Measurements from ENCODE around the gene FANCC.

The FANCC gene

GRCh38 chr9:95155220-95155619, 162.3 kb downstream of the FANCC start:
- in situ Hi-C loops (cut with MboI; ENCODE audit: low sequenced_read_pairs): no loop called here

- in situ Hi-C loops (cut with MboI; ENCODE audit: low sequenced_read_pairs): no loop called here
These were observed 166.6 kb downstream of the FANCC start for GRCh38 chr9:95150903-95151302.

GRCh38 chr9:95148208-95148520, 169.3 kb downstream of the FANCC start:
- in situ Hi-C loops (cut with MboI; ENCODE audit: low sequenced_read_pairs): no loop called here

DNA sequence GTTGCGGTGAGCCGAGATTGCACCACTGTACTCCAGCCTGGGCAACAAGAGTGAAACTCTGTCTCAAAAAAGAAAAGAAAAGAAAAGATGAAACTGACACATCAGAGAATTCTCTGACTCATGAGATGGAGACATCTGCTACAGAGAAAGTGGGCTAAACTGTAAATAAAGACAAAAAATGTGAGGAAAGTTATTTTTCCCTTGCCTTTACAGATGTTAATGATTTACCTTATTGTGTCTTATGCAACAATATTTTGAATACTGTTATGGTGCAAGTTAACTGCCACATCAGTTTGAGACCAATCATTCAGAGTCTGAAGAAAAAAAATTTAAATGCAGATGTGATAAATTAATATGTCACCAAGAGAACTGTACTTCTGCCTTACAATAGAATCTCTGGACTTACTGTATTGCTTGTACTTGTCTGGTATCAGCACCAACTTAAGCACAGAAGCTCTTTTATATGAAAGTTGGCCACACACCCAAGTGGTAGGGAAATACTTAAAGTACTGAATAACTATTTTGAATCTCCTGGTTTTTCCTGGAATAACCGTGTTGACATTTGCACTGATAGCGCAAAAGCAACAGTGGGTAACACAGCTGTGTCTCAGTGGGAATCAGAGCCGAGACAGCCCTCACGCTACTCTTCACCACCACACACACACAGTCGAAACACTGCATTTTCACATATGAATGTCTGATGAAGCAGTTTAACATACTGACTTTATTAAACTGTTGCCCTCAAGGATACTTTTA, 169.9 kb downstream of the FANCC start:
- in situ Hi-C loops (cut with MboI; ENCODE audit: low sequenced_read_pairs): no loop called here

- in situ Hi-C loops (cut with MboI; ENCODE audit: low sequenced_read_pairs): no loop called here
These were observed 173.6 kb downstream of the FANCC start for GRCh38 chr9:95143591-95144561.

DNA sequence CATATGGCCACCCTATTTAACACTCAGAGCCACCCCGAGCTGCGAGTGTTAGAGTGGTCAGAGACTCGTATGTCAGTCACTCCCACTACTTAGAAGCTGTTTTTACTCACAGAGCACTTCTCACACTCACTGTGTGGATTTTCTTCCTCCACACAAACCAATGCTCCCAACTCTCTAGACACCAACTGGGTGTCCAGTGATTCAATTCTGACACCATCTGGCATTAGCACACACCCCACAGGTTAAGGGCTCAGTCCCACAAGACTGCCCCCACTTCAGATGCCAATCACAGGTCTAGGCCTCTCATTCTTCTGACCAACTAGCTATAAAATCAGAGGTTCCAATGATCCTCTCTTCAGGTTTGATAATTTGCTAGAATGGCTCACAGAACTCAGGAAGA, 174.8 kb downstream of the FANCC start:
- in situ Hi-C loops (cut with MboI; ENCODE audit: low sequenced_read_pairs): no loop called here

GRCh38 chr9:95142315-95142714, 175.2 kb downstream of the FANCC start:
- in situ Hi-C loops (cut with MboI; ENCODE audit: low sequenced_read_pairs): no loop called here

GRCh38 chr9:95140821-95141220, 176.7 kb downstream of the FANCC start:
- in situ Hi-C loops (cut with MboI; ENCODE audit: low sequenced_read_pairs): no loop called here

GRCh38 chr9:95139126-95139525, 178.4 kb downstream of the FANCC start:
- in situ Hi-C loops (cut with MboI; ENCODE audit: low sequenced_read_pairs): no loop called here

- in situ Hi-C loops (cut with MboI; ENCODE audit: low sequenced_read_pairs): no loop called here
These were observed 179.0 kb downstream of the FANCC start for GRCh38 chr9:95138474-95138873.

DNA sequence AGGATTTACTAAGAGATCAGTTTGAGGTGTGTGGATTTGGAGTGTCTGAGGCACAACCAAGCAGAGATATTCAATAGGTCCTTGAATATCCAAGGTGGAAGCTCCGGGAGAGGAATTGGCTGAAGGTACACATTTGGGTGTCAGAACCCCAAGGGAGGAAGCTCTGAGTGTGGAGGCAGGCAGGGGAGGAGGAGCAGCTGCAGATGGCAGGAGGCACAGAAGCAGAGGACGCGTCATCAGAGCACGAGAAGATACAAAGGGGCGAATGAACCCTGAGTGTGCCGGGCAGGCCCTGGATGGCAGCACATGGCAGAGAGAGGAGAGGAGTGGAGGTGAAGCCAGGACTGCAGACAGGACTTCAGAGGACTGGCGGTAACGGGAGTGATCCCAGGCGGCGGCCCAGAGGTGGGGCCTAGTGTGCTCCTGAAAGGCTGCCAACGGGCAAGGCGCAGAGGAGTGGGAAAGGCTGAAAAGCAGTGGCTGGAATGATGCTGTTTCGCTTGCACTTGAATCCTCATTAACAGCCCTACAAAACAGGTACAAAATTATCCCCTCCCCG, 179.8 kb downstream of the FANCC start:
- in situ Hi-C loops (cut with MboI; ENCODE audit: low sequenced_read_pairs): no loop called here

GRCh38 chr9:95135756-95136155, 181.8 kb downstream of the FANCC start:
- in situ Hi-C loops (cut with MboI; ENCODE audit: low sequenced_read_pairs): no loop called here

DNA sequence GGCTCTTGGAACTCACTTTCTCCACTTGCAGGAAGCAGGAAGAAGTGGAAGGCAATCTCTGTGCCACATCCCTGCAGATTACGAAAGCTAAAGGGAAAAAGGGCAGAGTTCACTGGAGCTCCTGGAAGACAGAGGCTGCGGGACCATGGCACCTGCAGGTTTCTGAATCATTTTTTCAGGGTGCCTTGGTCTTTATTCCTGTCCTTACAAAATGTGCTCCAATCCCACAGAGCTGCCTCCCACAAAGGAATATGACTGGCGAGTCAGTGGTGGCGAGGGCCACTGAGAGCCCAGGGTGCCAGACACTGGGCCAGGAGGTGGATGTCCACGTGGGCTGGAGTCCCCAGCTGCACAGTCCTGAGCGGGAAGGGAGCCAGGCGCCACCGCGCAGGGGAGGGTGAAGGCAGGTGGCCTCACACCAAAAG, 183.0 kb downstream of the FANCC start:
- in situ Hi-C loops (cut with MboI; ENCODE audit: low sequenced_read_pairs): no loop called here

- in situ Hi-C loops (cut with MboI; ENCODE audit: low sequenced_read_pairs): no loop called here
These were observed 184.2 kb downstream of the FANCC start for GRCh38 chr9:95133325-95133705.

GRCh38 chr9:95132366-95133324, 184.9 kb downstream of the FANCC start:
- in situ Hi-C loops (cut with MboI; ENCODE audit: low sequenced_read_pairs): no loop called here

DNA sequence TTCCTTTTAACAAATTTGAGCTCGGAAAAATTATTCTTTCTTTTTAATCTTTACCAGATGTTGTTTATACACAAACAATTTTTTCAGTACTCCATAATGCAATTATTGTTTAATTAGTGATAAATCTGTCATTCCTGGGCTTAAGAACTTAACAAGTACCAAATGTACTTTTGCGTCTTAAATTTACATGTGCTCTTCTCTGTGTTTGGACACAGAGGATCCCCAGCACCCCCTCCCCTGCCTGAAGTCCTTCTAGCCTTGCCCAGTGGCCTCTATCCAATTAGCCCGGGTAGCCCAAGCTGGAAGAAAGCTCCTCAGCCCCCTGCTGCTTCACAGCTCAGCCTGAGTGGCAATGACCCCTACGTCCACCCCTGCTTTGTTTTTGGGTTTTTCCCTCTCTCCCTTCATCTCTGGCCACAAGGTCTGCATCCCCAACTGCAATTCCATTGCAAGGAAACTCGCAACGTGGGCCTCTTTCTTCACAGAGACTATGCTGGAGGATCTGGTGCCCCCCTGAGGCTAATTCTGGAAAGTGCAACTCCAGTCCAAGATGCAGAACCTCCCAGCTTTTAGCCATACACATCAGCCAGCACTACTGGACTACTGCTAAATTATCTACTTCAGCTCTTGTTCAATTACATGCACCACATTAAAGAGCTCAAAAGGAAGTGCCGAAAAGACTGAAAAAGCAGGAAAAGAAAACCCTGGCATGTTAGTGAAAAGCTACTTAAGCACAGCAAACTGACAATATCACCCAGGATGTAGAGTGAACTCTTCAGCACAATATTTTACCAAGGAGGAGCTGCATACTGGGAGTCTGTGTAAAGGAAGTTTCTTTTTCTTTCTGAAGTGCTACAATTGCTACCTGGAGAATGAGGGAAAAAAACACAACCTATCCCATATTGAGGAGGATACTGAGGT, 186.2 kb downstream of the FANCC start:
- in situ Hi-C loops (cut with MboI; ENCODE audit: low sequenced_read_pairs): no loop called here

DNA sequence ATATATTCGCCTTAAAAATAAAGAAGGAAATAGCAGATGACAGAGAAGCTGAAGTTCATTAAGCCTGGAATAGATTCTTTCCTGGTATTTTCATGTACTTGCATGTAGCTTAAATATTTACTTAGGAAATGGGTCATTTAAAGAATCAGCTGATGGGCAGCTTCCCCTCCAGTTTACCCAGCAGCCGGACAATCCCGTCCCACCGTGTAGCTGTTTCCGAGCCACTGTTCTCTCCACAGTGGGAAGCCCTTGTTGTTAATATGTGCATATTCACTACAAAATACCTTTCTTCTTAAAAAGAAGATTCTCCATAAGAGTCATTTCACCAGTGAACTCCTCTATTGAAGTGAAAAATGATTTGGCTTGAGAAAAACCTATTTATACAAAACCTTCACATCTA, 187.0 kb downstream of the FANCC start:
- in situ Hi-C loops (cut with MboI; ENCODE audit: low sequenced_read_pairs): no loop called here

DNA sequence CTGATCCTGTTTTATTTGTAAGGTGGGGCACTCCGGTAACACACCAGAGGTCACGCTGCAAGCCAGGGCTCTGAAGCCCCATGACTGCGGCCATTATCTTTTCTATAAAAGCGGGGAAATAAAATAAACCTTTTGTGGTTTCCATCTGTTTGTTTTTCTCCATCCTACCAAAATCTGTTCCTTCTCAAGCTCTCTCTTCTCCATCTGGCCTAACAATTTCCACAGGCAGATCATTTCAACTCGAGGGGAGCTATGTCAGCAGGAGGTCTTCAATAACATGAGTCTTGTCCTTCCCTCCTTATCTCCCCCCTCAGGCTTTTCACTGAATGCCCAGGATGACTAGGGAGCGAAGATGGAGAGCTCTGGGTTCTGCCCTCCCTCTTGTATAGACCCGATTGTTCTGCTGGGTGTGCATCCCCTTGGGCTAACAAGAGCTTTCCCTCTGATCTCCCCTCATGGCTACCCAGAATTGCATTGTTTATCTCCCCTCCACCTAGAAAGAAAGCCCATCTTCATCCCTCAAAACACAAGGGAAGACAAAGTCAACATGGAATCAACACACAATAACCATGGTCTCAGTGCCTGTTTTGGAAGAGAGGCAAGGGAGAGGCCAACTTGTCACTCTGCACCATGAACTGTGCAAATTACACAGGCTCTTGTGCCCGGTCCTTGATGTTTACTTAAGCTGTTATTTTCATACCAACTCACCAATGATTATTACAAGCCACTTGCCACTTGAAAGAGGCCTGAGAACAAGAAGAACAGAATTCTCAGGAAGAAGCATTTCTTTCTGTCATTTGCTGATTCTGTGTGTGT, 187.8 kb downstream of the FANCC start:
- in situ Hi-C loops (cut with MboI; ENCODE audit: low sequenced_read_pairs): no loop called here

DNA sequence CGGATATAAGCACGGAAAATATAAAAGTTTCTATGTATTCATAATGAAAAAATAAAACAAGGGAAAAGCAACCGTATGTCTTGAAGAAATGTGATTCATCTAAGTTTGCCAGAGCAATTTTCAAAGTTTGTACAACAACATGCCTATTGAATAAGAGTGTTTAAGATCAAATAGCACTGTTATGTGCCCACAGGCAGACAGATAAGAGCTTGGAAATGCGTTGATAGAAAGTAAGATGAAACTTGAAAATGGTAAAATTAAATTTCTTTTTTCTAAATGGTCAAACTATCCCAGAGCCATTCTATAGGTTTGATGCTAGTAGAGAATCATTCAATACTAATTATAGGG, 189.4 kb downstream of the FANCC start:
- in situ Hi-C loops (cut with MboI; ENCODE audit: low sequenced_read_pairs): no loop called here

Data from hTERT RPE-1 (cell line).